ENCODE results near the gene MAP3K9. TPM values are rescaled to one million over a fixed set of nuclear protein-coding genes. Genes with fewer than 3 reads are reported as not detected.

Gene MAP3K9
- total RNA-seq, 1 experiment from 2014 or later, result 12.1 TPM

DNA sequence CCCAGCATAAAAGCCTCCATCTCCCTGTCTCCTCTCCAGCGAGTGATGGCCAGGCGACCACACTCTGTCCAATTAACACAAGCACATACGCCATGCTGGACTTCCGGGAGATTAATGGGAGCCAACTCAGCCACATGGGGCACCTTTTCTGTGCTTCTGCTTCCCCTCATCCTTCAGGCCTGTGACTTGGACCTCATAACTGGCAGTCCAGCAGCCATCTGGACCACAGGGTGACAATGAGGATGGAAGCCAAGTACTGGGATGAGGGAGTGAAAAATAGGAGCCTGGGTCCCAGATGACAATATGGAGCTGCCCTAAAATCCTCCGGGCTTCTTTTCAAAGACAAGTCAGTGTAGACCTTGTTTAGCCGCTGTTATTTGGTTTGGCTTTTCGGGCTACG lies 12.8 kb downstream of the MAP3K9 start:
- Histone ChIP-seq H3K4me1 (ENCODE audit: control insufficient read depth, insufficient read depth, low read length) (no peaks in the 10 kb centered on the region), H3K27me3 (ENCODE audit: control insufficient read depth, insufficient read depth, low read length) (no peaks in the 10 kb centered on the region), H3K27ac (ENCODE audit: low read length) (no peak overlapping the region), H3K36me3 (ENCODE audit: control insufficient read depth, insufficient read depth, low read length) (no peaks in the 10 kb centered on the region), H3K9me3 (ENCODE audit: control insufficient read depth, insufficient read depth, low read depth, low read length) (no peaks in the 10 kb centered on the region), H3K4me3 (ENCODE audit: low read depth in 2 of 2, low read length in 2 of 2) (no peak overlapping the region)
- in situ Hi-C loops (cut with HindIII; ENCODE audit: low pct_unique_long_range_greater_than_20kb, low sequenced_read_pairs) (no loop called here), intact Hi-C loops (cut with micrococcal nuclease; ENCODE audit: unreplicated experiment) (no loop called here)
- DNase-seq (ENCODE audit: low read depth, low spot score), result no peak
- no TSS peak for BruUV-seq (replicated peaks)
- ChIA-PET CTCF (no interaction called here), POLR2A (no interaction called here)
- TF ChIP-seq POLR2AphosphoS5 (IDR thresholded peaks at IDR 0.05; ENCODE audit: low read depth, low read length), result no peak
- TF ChIP-seq, protein P1, sequence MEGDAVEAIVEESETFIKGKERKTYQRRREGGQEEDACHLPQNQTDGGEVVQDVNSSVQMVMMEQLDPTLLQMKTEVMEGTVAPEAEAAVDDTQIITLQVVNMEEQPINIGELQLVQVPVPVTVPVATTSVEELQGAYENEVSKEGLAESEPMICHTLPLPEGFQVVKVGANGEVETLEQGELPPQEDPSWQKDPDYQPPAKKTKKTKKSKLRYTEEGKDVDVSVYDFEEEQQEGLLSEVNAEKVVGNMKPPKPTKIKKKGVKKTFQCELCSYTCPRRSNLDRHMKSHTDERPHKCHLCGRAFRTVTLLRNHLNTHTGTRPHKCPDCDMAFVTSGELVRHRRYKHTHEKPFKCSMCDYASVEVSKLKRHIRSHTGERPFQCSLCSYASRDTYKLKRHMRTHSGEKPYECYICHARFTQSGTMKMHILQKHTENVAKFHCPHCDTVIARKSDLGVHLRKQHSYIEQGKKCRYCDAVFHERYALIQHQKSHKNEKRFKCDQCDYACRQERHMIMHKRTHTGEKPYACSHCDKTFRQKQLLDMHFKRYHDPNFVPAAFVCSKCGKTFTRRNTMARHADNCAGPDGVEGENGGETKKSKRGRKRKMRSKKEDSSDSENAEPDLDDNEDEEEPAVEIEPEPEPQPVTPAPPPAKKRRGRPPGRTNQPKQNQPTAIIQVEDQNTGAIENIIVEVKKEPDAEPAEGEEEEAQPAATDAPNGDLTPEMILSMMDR (IDR thresholded peaks at IDR 0.05), result no peak
- TF ChIP-seq TCF7L2 (IDR thresholded peaks at IDR 0.05; ENCODE audit: low read depth, low read length), result no peak
- TF ChIP-seq SIN3A (IDR thresholded peaks at IDR 0.05; ENCODE audit: borderline replicate concordance, insufficient read depth, low read depth, low read length), result no peak
- TF ChIP-seq, protein P2, sequence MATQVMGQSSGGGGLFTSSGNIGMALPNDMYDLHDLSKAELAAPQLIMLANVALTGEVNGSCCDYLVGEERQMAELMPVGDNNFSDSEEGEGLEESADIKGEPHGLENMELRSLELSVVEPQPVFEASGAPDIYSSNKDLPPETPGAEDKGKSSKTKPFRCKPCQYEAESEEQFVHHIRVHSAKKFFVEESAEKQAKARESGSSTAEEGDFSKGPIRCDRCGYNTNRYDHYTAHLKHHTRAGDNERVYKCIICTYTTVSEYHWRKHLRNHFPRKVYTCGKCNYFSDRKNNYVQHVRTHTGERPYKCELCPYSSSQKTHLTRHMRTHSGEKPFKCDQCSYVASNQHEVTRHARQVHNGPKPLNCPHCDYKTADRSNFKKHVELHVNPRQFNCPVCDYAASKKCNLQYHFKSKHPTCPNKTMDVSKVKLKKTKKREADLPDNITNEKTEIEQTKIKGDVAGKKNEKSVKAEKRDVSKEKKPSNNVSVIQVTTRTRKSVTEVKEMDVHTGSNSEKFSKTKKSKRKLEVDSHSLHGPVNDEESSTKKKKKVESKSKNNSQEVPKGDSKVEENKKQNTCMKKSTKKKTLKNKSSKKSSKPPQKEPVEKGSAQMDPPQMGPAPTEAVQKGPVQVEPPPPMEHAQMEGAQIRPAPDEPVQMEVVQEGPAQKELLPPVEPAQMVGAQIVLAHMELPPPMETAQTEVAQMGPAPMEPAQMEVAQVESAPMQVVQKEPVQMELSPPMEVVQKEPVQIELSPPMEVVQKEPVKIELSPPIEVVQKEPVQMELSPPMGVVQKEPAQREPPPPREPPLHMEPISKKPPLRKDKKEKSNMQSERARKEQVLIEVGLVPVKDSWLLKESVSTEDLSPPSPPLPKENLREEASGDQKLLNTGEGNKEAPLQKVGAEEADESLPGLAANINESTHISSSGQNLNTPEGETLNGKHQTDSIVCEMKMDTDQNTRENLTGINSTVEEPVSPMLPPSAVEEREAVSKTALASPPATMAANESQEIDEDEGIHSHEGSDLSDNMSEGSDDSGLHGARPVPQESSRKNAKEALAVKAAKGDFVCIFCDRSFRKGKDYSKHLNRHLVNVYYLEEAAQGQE (IDR thresholded peaks at IDR 0.05; ENCODE audit: insufficient read depth in 1 of 2, low read depth in 2 of 2, low read length in 1 of 2), result no peak
- ATAC-seq, result no peak

DNA sequence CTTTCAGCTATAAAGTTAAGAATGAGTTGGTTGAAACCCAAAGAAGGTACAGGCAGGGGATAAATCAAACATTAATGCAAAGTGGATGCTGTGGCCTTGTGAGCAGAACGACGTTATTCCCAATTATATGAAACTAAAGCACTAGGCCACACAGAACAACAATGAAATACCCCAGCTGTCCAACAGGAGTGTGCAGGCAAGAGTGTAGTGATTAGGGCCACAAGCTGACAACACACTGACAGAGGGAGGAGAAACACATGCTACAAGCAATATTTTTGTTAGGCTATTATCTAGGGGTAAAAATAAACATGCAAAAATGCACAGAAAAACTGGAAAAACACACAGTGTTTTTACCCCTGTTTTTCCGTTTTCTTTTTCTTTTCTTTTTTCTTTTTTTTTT lies 15.0 kb downstream of the MAP3K9 start:
- Histone ChIP-seq H3K4me3 (ENCODE audit: low read depth in 2 of 2, low read length in 2 of 2) (no peak overlapping the region), H3K27me3 (ENCODE audit: control insufficient read depth, insufficient read depth, low read length) (no peaks in the 10 kb centered on the region), H3K36me3 (ENCODE audit: control insufficient read depth, insufficient read depth, low read length) (no peaks in the 10 kb centered on the region), H3K9me3 (ENCODE audit: control insufficient read depth, insufficient read depth, low read depth, low read length) (no peaks in the 10 kb centered on the region), H3K4me1 (ENCODE audit: control insufficient read depth, insufficient read depth, low read length) (no peaks in the 10 kb centered on the region), H3K27ac (ENCODE audit: low read length) (no peak overlapping the region)
- POLR2A ChIA-PET, result no interaction called here
- DNase-seq (ENCODE audit: low read depth, low spot score) (no peak), ATAC-seq (no peak)
- in situ Hi-C loops (cut with HindIII; ENCODE audit: low pct_unique_long_range_greater_than_20kb, low sequenced_read_pairs) (no loop called here), intact Hi-C loops (cut with micrococcal nuclease; ENCODE audit: unreplicated experiment) (no loop called here)
- TF ChIP-seq, protein P1 (IDR thresholded peaks at IDR 0.05), result no peak
- TF ChIP-seq SIN3A (IDR thresholded peaks at IDR 0.05; ENCODE audit: borderline replicate concordance, insufficient read depth, low read depth, low read length), result no peak
- TF ChIP-seq, protein P2 (IDR thresholded peaks at IDR 0.05; ENCODE audit: insufficient read depth in 1 of 2, low read depth in 2 of 2, low read length in 1 of 2), result no peak
- TF ChIP-seq TCF7L2 (IDR thresholded peaks at IDR 0.05; ENCODE audit: low read depth, low read length), result no peak
- no TSS peak for BruUV-seq (replicated peaks)
- CTCF ChIA-PET, result interaction anchor here (0.7 kb wide), 1 partner anchor 433 kb away, joined by 7 read pairs; no protein-coding TSS in a partner anchor

All from Panc1 (cell line).